ENCODE measurements around the gene INTS1.

INTS1 gene

GRCh38 chr7:1433128-1433920 lies 70.9 kb downstream of the INTS1 start:
- no peaks in the 10 kb centered on the region for H3K36me3 ChIP-seq (ENCODE audit: control insufficient read depth, insufficient read depth, low read length)
- H3K9me3 ChIP-seq (ENCODE audit: control insufficient read depth, low read length), result no peaks in the 10 kb centered on the region
- no peak overlapping the region for H3K27ac ChIP-seq (ENCODE audit: insufficient read depth, low read length, poor library complexity, severe bottlenecking)
- no peak for DNase-seq
- H3K4me1 ChIP-seq (ENCODE audit: control insufficient read depth, insufficient read depth, low read length, poor library complexity, severe bottlenecking), result peaks cover 7% of the 10 kb centered on the region
- H3K27me3 ChIP-seq (replicated peaks; ENCODE audit: control insufficient read depth, insufficient read depth, low read length, poor library complexity, severe bottlenecking), result no peaks in the 10 kb centered on the region
- H3K4me3 ChIP-seq (ENCODE audit: insufficient read depth, low read depth, low read length, poor library complexity, severe bottlenecking), result no peak overlapping the region

- Histone ChIP-seq H3K4me3 (ENCODE audit: insufficient read depth, low read depth, low read length, poor library complexity, severe bottlenecking) (no peak overlapping the region), H3K4me1 (ENCODE audit: control insufficient read depth, insufficient read depth, low read length, poor library complexity, severe bottlenecking) (peaks cover 7% of the 10 kb centered on the region), H3K36me3 (ENCODE audit: control insufficient read depth, insufficient read depth, low read length) (no peaks in the 10 kb centered on the region), H3K27ac (ENCODE audit: insufficient read depth, low read length, poor library complexity, severe bottlenecking) (no peak overlapping the region), H3K9me3 (ENCODE audit: control insufficient read depth, low read length) (no peaks in the 10 kb centered on the region), H3K27me3 (replicated peaks; ENCODE audit: control insufficient read depth, insufficient read depth, low read length, poor library complexity, severe bottlenecking) (no peaks in the 10 kb centered on the region)
- peak; percentile 51 to 73 (median 60) for DNase-seq
These were observed 71.6 kb downstream of the INTS1 start for GRCh38 chr7:1432411-1433082.

- no peaks in the 10 kb centered on the region for H3K36me3 ChIP-seq (ENCODE audit: control insufficient read depth, insufficient read depth, low read length)
- H3K9me3 ChIP-seq (ENCODE audit: control insufficient read depth, low read length), result no peaks in the 10 kb centered on the region
- DNase-seq, result no peak
- peaks cover 7% of the 10 kb centered on the region for H3K4me1 ChIP-seq (ENCODE audit: control insufficient read depth, insufficient read depth, low read length, poor library complexity, severe bottlenecking)
- H3K4me3 ChIP-seq (ENCODE audit: insufficient read depth, low read depth, low read length, poor library complexity, severe bottlenecking), result no peak overlapping the region
- no peak overlapping the region for H3K27ac ChIP-seq (ENCODE audit: insufficient read depth, low read length, poor library complexity, severe bottlenecking)
- H3K27me3 ChIP-seq (replicated peaks; ENCODE audit: control insufficient read depth, insufficient read depth, low read length, poor library complexity, severe bottlenecking), result no peaks in the 10 kb centered on the region
These were observed 72.4 kb downstream of the INTS1 start for GRCh38 chr7:1431634-1432380.

GRCh38 chr7:1431226-1431625 lies 73.0 kb downstream of the INTS1 start:
- H3K4me1 ChIP-seq (ENCODE audit: control insufficient read depth, insufficient read depth, low read length, poor library complexity, severe bottlenecking), result peaks cover 7% of the 10 kb centered on the region
- H3K9me3 ChIP-seq (ENCODE audit: control insufficient read depth, low read length), result no peaks in the 10 kb centered on the region
- H3K27ac ChIP-seq (ENCODE audit: insufficient read depth, low read length, poor library complexity, severe bottlenecking), result no peak overlapping the region
- H3K4me3 ChIP-seq (ENCODE audit: insufficient read depth, low read depth, low read length, poor library complexity, severe bottlenecking), result no peak overlapping the region
- no peaks in the 10 kb centered on the region for H3K36me3 ChIP-seq (ENCODE audit: control insufficient read depth, insufficient read depth, low read length)
- DNase-seq, result no peak
- H3K27me3 ChIP-seq (replicated peaks; ENCODE audit: control insufficient read depth, insufficient read depth, low read length, poor library complexity, severe bottlenecking), result no peaks in the 10 kb centered on the region

GRCh38 chr7:1430056-1430845 lies 73.9 kb downstream of the INTS1 start:
- Histone ChIP-seq H3K27me3 (replicated peaks; ENCODE audit: control insufficient read depth, insufficient read depth, low read length, poor library complexity, severe bottlenecking) (no peaks in the 10 kb centered on the region), H3K4me1 (ENCODE audit: control insufficient read depth, insufficient read depth, low read length, poor library complexity, severe bottlenecking) (peaks cover 7% of the 10 kb centered on the region), H3K36me3 (ENCODE audit: control insufficient read depth, insufficient read depth, low read length) (no peaks in the 10 kb centered on the region), H3K4me3 (ENCODE audit: insufficient read depth, low read depth, low read length, poor library complexity, severe bottlenecking) (no peak overlapping the region), H3K9me3 (ENCODE audit: control insufficient read depth, low read length) (no peaks in the 10 kb centered on the region), H3K27ac (ENCODE audit: insufficient read depth, low read length, poor library complexity, severe bottlenecking) (no peak overlapping the region)
- no peak for DNase-seq

- no peak for DNase-seq
- Histone ChIP-seq H3K9me3 (ENCODE audit: control insufficient read depth, low read length) (no peaks in the 10 kb centered on the region), H3K27ac (ENCODE audit: insufficient read depth, low read length, poor library complexity, severe bottlenecking) (no peak overlapping the region), H3K36me3 (ENCODE audit: control insufficient read depth, insufficient read depth, low read length) (no peaks in the 10 kb centered on the region), H3K27me3 (replicated peaks; ENCODE audit: control insufficient read depth, insufficient read depth, low read length, poor library complexity, severe bottlenecking) (no peaks in the 10 kb centered on the region), H3K4me1 (ENCODE audit: control insufficient read depth, insufficient read depth, low read length, poor library complexity, severe bottlenecking) (peaks cover 7% of the 10 kb centered on the region), H3K4me3 (ENCODE audit: insufficient read depth, low read depth, low read length, poor library complexity, severe bottlenecking) (no peak overlapping the region)
These were observed 75.2 kb downstream of the INTS1 start for GRCh38 chr7:1428941-1429501.

GRCh38 chr7:1427064-1427657 lies 77.0 kb downstream of the INTS1 start:
- Histone ChIP-seq H3K27ac (ENCODE audit: insufficient read depth, low read length, poor library complexity, severe bottlenecking) (no peak overlapping the region), H3K27me3 (replicated peaks; ENCODE audit: control insufficient read depth, insufficient read depth, low read length, poor library complexity, severe bottlenecking) (no peaks in the 10 kb centered on the region), H3K4me3 (ENCODE audit: insufficient read depth, low read depth, low read length, poor library complexity, severe bottlenecking) (no peak overlapping the region), H3K9me3 (ENCODE audit: control insufficient read depth, low read length) (no peaks in the 10 kb centered on the region), H3K36me3 (ENCODE audit: control insufficient read depth, insufficient read depth, low read length) (no peaks in the 10 kb centered on the region), H3K4me1 (ENCODE audit: control insufficient read depth, insufficient read depth, low read length, poor library complexity, severe bottlenecking) (peaks cover under 1% of the 10 kb centered on the region)
- no peak for DNase-seq

- no peaks in the 10 kb centered on the region for H3K9me3 ChIP-seq (ENCODE audit: control insufficient read depth, low read length)
- DNase-seq, result no peak
- no peaks in the 10 kb centered on the region for H3K4me1 ChIP-seq (ENCODE audit: control insufficient read depth, insufficient read depth, low read length, poor library complexity, severe bottlenecking)
- no peak overlapping the region for H3K4me3 ChIP-seq (ENCODE audit: insufficient read depth, low read depth, low read length, poor library complexity, severe bottlenecking)
- no peaks in the 10 kb centered on the region for H3K27me3 ChIP-seq (replicated peaks; ENCODE audit: control insufficient read depth, insufficient read depth, low read length, poor library complexity, severe bottlenecking)
- H3K27ac ChIP-seq (ENCODE audit: insufficient read depth, low read length, poor library complexity, severe bottlenecking), result no peak overlapping the region
- no peaks in the 10 kb centered on the region for H3K36me3 ChIP-seq (ENCODE audit: control insufficient read depth, insufficient read depth, low read length)
These were observed 77.7 kb downstream of the INTS1 start for GRCh38 chr7:1426474-1426873.
